GM18858 (cell line): ENCODE results near the gene RXRA.
"Not testable (repeated sequence)": the region's sequence is repeated elsewhere in the genome, so short reads cannot be mapped to it uniquely, and the experiment has no call there.

Experiments used
- ATAC-seq: cut with Tn5 transposase; IDR thresholded peaks from one replicate; pipeline ENCODE4 v1.9.1; 2021; ENCODE audit not compliant: unreplicated experiment

Gene RXRA

DNA sequence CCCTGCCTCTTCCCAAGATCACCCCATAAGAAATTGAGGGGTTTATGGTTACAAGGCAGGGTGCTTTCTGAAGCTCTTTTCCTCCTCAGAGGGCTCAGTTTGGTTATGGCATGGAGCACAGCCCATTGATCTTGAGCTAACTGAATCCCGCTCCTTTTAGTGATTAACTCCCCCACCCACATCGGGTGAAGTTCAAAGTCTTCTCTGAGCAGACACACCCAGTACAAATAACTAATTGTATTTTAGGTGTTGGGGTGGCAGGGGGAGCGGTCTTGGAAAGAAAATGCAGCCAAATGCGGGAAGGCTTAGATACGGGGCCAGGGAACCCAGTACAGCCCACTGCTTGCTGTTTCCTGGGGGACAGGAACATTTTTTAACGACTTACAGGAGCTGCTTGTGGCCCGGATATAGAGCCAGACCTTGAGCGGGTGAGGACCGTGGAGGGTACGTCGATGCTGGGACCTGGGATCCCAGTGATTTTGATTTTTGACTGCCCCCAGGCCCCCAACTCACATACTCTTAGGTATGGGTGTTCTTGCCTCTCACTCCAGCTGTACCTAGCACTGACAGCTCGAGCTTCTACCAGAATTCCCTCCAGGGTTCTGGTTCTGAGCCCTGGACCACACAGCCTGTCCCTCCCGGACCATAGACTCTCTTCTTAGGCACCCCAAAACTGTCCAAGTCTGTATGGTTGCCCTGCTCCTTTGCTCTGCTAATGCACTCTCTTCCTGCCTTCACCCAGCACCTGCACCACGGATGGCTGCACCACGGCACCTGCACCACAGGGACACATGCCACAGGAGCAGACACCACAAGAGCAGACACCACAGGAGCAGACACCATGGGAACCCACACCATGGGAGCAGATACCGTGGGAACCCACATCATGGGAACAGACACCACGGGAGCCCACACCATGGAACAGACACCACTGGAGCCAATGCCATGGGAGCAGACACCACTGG is 18.3 kb upstream of the RXRA start:
- no peak for ATAC-seq

DNA sequence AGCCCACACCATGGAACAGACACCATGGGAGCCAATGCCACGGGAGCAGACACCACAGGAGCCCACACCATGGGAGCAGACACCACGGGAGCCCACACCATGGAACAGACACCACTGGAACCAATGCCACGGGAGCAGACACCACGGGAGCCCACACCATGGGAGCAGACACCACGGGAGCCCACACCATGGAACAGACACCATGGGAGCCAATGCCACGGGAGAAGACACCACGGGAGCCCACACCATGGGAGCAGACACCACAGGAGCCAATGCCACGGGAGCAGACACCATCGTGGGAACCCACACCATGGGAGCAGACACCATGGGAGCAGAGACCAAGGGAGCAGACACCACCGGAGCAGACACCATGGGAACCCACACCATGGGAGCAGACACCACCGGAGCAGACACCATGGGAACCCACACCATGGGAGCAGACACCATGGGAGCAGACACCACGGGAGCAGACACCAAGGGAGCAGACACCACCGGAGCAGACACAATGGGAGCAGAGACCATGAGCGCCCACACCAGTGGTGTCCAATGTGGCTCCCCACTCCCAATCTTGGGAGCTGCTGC is 17.5 kb upstream of the RXRA start:
- not testable (repeated sequence) for ATAC-seq

DNA sequence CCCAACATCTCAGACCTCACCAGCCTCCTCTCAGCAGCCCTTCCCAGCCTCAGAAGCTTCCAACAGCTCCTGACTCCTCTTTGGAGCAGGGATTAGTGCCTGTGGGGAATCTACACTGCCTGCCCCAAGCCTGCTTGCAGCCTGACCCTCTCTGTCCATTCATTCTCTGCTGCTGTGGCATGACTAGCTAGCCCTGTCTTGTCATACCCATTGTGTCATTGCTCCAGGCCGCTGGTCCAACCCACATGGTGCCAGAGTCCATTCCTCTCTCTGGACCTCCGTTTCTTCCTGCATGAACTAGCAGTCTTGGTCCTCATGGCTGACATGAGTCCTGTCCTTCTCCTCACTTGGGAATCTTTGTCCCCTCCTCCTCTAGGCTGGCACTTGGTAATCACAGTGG is 12.8 kb upstream of the RXRA start:
- ATAC-seq, result no peak

DNA sequence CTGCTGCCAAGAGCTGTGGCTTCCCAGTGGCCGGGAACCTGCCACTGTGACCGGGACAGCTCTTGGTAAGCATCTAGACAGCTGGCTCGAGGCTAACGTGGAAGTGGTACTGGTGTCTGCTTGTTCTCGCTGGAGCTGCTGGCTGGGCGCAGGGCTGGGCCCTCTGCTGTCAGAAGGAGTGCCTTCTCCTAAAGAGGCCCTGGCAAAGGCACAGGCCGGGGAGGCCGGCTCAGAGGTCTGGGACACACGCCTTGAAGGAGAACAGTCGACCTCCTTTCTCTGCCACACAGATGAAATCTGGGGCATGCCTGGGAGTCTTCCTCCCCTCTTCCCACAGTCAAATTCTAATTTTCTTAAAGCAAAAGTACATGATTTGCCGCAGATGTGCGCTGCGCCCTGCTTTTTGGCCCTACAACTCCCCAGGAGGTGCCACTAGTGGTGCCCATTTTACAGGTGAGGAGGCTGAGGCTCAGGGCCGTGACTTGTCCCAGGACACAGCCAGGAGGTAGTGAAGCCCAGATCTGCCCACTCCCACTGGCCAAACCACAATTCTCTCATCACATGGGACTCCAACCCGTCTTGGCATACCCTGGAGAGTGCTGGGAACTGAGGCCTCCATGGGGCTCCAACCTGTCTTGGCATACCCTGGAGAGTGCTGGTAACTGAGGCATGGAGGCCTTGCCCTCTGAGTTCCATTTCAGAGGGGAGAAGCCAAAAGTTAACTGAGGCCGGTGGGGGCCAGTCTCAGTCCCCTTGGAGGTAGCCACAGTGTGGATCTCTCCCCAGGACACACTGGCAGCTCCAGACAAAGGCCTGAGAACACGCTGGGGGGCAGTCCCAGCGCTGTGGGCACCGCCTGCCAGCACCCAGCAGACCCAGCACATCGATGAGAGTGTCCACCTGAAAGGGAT is 12.0 kb upstream of the RXRA start:
- no peak for ATAC-seq

DNA sequence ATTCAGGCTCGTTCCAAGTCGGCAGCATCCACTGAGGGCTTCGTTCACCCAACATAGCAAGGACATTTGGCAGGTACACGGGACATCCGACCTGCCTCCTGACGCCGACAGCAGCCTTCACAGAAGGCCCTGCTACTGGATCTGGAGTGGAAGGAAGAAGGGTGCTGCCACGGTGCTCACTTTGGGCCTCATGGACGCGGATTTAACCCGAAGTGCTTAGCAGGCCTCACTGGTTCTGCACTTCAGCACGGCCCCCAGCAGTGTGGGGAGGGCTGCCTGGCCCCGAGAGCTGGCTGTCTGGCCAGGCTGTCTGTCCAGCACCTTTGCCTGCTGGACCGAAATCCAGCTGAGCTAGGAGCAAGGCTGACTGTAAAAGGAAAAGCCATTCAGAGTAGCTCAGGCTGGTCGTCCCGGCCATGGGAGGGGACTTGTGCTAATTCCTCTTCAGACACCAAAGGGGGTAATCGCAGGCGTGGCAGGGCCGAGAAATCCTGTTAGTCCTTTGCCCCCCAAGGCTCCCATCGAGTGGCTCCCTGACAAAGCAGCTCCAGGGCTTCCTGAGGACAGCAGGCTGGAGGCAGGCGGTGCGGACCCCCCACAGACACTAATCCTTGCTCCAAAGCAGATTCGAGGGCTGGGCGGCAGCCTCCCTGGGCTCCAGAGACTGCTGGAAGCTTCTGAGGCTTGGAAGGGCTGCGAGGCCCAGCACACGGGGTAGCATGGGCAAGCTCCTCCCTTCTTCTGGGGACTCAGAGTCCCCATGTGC is 11.1 kb upstream of the RXRA start:
- ATAC-seq, result no peak

DNA sequence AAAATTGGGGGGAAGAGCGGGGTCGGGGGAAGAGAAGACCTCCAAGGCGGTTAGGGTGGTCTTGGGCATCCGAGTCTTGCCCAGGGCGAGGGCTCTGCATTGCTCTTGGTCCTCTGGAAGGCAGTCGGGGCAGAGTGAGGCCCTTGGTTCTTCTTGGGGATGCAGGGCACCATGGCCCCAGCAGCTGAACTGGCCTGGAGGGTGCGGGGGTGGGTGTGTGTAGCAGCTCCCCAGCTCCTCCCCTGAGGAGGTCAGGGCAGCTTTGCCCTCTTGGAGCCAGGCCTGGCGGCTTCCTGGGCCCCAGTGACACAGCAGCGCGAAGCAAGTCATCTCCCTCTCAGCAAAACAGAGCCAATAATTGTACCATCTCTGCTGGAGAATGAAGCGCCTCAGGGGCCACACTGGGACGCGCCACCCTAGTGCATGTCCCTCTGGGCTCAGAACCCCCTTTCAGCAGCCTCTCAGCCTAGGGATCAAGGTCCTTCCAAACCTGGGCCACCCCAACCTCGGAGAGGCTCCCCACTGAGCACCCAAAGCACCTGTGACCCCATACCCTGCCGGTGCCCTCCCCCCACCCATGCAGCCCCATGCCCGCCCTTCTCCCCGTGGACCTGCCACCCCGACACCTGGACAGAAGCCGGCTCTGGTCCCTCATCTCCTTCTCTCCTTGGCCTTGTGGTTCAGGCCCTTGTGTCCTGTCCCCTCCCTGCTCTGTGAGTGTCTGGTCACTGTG is 10.4 kb upstream of the RXRA start:
- no peak for ATAC-seq

DNA sequence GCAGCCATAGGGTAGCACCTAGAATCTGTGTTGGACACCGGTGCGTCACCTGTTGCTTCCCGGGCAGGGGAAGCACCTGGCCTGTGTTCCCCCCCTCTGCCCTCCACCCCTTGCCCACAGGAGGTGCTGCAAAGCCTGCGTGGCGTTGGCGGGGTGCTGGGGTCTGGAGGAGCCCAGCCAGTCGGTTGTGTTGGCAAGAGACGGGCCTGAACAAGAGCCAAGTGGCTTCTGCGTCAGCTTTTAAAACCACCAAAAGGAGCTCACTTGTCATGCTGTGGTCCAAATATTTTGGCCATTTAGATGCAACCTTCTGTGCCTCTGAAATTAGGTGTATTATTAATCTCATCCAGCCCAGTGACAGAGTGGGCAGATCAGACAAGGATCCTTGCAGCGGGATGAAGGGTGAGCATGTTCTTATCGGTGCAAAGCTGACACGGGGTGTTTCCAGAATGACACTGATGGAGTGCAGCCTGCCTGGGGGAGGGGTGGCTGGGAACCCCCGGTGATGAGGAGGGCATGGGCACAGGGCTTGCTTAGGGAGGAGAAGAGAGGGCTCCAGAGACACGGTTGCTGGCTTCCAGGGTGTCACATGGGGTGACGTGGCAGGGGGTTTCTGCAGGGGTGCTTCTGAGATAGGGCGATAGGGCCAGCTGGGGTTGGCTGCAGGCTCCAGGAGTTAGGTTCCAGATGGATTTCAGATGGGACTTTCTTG is 9.7 kb upstream of the RXRA start:
- no peak for ATAC-seq

DNA sequence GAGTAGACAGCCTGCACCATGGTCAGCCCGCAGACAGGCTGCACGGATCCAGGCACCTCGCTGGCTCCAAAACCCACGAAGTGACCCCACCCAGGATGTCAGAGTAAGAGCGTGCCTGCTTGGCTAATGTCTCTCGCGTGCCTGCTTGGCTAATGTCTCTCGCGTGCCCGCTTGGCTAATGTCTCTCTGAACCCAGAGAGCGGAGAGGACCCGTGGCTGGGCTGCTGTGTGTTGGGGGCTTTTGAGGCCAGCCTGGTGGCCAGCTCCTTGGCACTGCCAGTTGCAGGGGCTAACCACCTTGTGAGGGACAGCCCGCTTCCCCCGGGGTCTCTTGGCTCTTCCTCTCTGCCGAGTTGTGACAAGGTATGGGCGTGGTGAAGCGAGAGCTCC is 8.9 kb upstream of the RXRA start:
- ATAC-seq, result no peak

DNA sequence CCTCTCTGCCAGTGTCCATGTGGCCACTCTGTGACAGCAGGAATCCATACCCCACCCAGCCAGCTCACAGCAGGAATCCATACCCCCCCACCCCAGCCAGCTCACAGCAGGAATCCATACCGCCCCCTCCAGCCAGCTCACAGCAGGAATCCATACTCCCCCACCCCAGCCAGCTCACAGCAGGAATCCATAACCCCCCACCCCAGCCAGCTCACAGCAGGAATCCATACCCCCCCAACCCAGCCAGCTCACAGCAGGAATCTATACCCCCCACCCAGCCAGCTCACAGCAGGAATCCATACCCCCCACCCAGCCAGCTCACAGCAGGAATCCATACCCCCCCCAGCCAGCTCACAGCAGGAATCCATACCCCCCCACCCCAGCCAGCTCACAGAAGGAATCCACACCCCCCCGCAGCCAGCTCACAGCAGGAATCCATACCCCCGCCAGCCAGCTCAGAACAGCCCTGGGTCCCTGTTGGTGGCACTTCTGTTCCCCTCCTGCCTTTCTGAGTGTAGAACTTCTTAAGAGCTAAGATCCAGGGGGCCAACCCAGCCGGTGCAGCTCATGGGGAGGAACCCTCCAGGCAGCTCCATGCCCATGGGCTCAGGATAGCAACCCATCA is 8.4 kb upstream of the RXRA start:
- no peak for ATAC-seq

DNA sequence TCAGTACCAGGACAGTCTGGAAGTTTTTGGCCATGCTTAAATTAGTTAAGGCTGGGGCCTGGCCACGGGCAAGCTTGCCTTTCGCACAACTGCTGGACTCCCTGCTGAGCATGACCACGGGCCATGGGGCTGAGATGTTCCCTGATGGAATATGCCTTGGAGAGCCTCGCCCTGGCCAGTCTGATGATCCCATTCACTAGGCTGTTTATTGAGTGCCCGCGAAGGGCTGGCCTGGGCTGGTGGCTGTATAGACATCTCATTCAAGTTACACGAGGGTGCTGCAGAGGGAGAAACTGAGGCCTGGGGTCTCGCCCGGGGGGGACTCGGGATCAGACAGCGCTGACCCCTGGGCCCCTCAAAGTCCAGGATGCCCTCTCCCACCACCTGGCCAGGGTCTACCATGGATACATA is 7.8 kb upstream of the RXRA start:
- no peak for ATAC-seq

DNA sequence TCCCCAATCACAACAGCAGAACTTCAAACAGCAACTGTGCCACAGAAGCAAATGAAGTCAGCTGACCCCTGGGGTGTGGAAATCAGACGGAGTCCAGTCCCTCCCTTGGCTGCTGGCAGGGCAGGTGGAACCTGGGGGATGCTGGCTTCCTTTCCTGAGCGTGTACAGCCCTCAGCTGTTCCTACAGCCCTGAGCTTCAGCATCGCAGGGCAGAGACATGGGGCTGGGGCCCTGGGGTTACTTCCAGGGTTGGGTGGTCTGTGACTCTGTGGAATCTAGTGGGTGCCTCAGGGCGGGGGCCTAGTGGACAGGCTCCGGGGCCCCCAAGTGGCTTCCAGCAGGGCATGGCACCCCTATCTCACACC is 7.3 kb upstream of the RXRA start:
- ATAC-seq, result no peak

DNA sequence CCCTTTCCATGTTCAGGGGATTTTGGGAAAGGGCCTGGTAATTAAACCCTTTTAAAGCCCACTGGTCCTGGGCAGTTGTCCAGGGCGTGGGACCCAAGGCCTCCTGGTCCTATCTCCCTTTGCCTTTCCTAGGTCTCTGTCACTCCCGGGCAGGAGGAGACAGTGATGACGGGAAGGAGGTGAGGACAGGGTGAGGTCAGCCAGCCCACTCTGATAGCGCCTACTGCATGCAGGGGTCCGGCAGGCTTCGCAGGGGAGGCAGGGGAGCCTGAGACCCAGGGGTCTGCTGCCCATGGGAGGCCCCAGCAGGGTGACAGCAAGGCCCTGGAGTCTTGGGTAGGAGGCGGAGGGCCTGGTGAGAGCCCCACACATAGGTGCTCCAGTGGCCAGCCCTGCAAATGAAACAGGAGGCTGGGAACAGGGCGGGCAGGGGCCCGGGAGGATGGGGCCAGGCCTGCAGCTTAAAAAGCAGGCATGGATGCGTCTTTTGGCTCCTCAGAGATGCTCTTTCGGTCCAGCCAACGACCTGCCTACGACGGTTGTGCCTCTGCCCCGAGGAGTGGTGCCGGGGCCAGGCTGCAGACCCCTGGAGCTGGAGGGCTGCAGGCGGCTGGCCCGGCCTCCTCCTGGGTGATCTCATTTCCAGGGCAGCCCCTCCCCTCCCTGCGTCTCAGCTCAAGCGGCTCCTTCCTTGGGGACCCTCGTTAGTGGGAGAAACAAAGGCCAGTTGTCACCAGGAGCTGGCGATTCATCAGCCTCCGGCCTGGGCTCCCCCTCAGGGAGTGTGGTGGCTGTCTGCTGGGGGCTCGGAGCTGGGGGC is 6.7 kb upstream of the RXRA start:
- no peak for ATAC-seq

DNA sequence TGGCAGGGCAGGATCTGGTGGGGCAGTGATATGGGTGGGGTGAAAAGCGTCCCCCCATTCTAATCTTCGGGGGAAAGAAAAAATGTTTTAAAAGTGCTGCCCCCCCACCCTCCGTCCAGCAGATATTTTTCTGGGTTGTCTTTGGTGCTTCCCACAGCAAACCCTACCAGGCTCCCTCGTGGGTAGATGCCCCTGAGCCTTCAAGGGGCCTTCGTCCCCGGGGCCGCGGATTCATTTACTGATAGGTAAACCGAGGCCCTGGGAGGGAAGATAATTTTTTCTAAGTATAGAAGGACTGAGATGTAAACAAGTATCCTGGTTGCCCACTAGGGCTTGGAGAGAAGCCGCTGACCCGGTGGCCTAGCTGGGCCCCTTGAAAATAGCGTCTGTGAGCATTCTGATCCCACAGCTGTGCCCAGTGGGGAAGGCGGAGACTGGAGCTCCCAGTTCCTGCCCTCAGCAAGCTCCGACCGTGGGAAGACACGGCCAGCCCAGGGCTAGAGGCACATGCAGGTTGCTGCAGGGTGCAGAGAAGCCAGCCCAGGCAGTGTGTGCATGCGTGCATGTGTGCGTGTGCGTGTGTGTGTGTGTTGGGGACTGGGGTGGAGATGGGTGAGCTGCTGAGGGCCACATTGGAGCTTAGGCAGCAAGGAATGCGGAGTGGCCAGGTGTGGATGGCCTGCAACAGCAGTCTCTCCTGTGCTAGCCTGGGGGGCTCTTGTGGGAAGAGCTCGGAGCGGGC is 6.0 kb upstream of the RXRA start:
- ATAC-seq, result no peak

DNA sequence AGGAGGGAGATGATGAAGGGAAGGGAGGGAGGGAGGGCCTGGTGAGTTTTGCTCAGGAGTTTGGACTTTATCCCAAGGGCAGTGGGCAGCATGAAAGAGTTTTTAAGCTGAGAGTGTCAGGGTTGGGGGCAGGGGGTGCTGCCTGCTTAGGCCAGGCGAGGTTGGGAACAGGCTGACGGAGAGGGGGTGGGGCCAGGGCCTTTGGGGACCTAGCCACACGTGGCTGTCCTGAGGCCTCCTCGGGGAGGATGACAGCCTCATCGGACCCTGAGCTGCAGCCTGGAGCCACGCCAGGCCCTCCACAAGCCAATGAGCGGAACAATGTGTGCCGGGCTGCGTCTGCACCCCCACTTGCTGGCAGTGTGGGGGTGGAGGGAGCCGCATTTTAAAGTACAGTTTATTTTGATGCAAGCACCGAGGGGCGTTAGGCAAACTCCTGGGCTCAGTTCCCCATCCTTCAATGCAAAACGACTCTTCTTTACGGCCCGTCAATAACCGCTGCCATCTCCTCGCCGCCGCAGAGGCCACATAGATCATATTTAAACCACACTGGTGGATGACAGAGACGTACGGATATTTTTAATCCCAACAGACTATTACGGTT is 5.3 kb upstream of the RXRA start:
- ATAC-seq, result no peak

DNA sequence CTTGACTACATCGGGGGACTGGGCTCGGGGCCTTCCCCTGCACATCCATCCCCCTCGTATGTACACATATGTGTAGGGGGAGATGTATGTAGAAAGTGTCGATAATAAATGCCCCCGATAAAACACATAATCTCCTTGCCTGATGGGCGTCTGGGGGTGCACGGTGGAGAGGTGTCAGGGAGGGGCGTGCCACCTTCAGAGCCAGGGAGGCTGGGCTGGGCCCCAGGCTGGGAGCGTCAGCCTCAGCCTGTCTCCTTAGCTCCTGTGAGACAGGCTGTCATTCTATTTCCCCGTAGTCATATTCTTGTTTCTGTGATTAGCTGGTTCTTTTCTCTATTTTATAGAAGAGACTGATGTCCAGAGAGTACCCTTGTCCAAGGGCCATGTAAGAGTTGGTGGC is 4.7 kb upstream of the RXRA start:
- no peak for ATAC-seq

DNA sequence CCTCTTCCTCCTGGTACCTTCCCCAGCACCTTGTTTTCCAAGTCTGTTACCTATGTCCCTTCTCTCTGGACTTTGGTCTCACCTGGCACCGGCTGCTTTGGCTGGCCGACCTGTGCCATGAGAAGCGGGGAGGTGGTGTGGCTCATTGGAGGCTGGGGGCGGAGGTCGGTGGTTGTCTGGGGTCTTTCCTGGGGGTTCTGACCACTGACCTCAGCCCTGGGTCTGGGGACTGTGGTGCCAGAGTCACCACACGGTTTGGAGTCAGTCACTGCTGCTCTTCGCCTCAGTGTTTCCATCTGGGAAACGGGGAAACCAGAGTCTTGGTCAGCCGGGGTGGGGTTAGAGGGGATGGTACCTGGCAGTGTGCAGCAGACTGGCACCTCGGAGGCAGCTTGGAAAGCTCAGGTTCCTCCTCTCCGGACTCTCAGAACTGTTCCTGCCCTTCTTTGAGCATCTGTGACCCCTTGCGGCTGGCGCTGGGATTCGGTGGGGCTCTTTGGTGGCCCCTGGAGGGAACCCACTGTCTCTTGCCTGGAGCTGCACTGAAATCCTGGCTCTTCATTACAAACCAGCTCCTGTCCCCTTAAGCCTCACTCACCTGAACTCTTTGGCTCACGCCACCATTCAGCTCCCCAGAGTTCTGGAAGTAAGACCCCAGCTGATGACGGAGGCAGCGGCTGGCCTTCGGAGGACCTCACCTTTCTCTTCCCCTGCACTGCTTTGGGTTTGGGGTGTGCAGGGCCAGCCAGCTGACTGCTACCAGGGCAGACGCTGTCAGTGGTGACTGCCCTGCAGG is 4.1 kb upstream of the RXRA start:
- ATAC-seq, result no peak
